Effector CD8-positive, alpha-beta T cell (primary cell): ENCODE data around the gene HK1.

Experiments
- DNase-seq: peaks from one replicate; lab custom pipeline; 2025; lab: John Stamatoyannopoulos, UW

The HK1 gene

DNA sequence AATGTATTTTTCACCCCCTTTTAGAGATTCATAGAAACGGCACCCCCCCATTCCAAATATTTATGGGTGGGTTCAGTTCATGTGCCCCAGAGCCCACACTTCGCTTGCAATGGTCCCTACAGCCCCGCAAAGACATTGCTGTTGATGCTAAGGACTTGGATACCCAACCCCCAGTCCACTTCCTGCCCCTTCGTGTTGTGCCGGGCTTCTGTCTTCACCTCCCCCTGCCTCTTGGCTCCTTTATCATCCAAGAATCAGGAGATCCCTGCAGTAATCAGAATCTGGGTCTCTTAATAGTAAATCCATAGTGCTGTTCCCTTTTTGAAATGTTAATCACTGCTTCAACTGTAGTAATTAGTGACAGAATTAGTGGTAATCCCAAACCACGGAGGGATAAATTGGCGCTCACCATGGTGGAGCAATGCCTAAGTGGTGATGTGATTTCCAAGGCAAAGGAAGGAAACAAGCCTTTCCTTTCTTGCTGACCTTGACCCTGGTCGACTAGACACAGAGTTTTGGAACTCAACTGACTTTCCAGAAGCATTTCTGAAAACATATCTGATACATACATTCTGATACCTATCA lies 67.7 kb downstream of the HK1 start:
- DNase-seq, result no peak

DNA sequence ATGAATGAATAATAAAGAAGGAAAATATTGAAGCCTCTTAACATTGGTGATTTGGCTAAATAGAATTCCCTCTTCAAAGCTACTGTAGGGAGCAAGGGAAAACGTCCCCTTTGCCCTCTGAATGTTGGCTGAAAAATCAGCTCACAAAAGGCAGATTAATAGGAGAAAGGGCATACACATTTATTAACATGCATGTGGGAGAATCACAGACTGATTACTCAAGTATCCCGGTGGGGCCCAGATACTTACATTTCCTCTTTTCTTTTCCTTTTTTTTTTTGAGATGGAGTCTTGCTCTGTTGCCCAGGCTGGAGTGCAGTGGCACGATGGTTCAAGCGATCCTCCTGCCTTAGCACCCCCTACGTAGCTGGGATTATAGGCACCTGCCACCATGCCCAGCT lies 68.5 kb downstream of the HK1 start:
- DNase-seq, result no peak

DNA sequence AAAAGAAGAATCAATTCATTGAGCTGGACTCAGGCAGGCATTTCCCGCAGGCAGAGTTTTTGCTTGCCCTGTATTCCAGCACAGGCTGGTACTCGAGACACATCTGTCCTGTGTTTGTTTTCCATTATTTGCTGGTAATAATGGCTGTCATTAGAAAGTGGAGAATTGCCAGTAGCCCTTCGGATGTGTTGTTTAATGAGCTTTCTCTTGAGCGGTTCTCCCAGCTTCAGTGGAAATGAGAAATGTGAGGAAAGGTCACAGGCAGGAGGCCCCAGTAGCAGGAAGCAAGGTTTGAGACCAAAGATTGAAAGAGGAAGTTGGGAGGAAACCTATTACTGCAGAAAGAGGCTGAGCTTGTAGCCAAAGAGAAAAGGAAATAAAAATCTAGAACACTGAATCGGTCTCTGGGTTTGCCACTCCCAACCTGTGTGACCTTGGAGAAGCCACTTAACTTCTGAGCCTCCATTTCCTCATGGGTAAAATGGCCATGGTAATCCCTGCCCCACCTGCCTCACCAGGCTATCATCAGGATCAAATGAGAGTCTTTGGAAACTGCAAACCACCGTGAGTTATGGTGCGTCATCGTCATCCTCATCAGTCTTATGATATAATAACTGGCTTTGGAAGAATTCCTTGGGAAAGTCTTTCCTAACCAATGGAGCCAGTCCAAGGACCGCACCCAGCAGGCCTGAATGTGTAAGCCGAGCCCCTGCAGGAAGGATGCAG lies 70.7 kb downstream of the HK1 start:
- no peak for DNase-seq

DNA sequence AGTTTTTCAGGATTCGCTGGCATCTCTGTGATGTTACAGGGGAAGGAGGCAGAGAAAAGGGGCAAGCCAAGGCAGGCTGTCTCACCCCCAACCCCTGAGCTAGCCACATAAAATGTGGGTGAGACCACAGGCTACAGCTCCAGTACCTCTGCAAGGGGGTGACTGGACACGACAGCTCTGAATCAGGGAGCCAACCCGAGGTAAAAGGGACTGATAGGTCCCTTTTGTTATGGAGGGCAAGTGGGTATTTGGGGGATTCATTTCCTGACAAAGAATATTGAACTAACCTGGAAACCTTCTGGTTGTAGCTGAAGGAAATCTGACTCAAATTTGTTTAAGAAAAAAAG lies 71.2 kb downstream of the HK1 start:
- DNase-seq, result no peak

DNA sequence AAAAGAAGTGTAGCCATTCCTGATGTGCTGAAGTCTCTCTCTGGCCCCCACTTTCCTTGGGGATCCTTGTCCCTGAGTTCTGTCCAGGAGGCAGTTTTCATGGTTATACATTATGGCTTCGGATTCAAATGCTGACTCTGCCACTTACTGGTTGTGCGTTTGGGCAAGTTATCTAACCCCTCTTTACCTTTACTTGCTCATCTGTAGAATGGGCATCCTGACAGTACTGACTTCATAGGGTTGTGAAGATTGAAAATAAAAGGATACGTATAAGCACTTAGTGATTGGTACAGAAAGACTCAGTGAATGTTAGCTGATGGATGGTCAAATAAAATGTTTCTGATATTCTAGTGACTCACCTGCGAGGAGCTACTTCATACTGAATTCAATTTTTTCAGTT lies 73.3 kb downstream of the HK1 start:
- no peak for DNase-seq

DNA sequence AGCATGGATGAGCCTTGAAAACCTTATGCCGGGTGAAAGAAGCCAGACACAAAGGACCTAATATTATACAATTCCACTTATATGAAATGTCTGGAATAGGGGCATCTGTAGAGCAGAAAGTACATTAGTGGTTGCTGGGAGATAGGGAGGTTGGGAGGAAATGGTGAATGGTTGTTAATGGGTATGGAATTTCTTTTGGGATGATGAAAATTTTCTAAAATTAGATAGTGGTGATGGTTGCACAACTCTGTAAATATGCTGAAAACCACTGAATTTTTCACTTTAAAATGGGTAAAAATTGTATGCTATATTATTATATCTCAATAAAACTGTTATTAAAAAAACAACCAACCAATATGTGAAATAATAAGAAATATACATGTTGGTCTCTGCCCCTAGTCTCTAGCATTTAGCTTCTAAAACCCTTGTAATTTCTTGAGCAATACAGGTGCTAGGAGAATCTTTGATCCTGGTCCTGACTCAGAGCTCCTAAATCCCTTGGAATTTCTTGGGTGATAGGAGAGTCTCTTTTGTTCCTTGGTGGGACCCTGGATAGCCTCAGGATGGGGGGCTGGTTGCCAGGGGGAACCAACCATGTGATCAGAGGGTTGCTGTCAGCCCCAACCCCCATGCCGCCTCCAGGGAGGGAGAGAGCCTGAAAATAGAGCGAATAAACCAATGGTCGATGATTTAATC lies 74.4 kb downstream of the HK1 start:
- DNase-seq, result no peak

DNA sequence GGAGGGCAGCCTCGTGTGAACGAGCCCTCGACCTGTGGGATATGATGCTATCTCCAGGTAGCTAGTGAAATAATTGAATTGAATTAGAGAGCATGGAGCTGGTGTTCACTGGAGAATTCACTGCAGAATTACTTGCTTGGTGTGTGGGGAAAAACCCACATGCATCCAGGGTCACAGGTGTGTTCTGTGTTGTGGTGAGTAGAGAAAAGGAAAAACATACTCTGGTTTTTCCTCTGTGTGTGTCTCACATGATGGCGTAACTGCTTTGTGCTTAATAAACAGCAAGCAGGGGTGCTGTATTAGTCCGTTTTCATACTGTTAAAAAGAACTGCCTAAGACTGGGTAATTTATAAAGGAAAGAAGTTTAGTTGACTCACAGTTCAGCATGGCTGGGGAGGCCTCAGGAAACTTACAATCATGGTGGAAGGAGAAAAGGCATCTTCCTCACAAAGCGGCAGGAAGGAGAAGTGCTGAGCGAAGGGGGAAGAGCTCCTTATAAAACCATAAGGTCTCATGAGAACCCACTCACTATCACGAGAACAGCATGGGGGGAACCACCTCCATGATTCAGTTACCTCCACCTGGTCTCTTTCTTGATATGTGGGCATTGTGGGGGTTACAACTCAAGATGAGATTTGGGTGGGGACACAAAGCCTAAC lies 75.8 kb downstream of the HK1 start:
- no peak for DNase-seq

DNA sequence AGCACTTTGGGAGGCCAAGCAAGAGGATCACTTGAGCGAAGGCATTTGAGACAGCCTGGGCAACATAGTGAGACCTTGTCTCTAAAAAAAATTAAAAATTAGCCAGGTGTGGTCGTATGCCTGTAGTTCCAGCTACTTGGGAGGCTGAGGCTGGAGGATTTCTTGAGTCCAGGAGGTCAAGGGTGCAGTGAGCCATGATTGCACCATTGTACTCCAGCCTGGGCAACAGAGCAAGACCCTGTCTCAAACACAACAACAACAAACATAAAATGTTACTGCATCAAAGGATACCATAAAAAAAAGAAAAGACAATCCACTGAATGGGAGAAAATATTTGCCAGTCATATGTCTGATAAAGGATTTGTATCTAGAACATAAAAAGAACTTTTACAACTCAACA lies 77.9 kb downstream of the HK1 start:
- DNase-seq, result no peak

DNA sequence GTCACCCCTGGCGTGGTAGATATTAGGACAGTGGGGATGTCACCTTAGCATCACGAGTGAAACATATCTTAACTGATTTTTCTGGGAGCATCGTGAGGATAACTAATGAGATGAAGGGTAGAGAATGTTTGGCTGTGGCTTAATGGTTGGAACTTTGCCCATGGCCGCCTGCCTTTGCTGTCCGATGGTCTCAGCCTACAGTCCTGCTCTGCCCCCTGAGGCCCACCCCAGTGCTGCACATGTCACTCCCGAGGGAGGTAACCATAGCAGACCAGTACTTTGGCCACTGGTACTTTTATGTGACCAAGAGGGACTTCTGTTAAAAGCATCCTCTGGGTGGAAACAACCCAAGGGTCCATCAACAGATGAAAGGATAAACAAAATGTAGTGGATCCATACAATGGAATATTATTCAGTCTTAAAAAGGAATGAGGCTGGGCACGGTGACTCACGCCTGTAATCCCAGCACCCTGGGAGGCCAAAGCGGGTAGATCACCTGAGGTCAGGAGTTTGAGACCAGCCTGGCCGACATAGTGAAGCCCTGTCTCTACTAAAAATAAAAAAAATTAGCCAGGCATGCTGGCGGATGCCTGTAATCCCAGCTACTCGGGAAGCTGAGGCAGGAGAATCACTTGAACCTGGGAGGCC lies 80.0 kb downstream of the HK1 start:
- DNase-seq, result no peak

DNA sequence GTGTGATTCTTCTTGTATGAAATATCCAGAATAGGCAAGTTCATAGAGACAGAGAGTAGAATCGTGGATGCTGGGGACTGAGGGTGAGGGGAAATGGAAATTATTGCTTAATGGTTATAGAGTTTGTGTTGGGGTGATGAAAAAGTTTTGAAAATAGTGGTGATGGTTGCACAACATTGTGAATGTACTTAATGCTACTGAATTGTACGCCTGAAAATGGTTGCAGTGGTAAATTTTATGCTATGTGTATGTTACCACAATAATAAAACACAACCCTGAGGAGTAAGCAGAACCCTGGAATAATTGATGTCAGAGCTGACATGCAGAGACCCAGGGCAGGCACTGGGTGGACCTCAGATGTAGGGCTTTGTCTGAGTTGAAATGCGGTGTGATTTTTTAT lies 80.9 kb downstream of the HK1 start:
- no peak for DNase-seq

DNA sequence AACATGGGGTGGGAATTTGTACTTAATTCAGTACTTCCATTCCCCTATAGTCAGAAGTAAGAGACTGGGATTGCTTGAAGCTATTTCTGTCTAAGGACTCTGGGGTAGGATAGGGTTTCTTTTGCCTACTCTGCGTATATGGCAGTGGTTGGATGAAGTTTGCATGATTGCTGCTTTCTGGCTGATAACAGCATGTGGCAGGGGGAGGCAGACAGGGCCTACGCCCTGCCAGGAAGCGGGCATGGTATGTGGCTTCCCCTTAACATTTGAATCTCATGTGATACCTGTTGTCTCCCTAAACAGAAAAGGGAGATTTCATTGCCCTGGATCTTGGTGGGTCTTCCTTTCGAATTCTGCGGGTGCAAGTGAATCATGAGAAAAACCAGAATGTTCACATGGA lies 81.3 kb downstream of the HK1 start:
- DNase-seq, result no peak

DNA sequence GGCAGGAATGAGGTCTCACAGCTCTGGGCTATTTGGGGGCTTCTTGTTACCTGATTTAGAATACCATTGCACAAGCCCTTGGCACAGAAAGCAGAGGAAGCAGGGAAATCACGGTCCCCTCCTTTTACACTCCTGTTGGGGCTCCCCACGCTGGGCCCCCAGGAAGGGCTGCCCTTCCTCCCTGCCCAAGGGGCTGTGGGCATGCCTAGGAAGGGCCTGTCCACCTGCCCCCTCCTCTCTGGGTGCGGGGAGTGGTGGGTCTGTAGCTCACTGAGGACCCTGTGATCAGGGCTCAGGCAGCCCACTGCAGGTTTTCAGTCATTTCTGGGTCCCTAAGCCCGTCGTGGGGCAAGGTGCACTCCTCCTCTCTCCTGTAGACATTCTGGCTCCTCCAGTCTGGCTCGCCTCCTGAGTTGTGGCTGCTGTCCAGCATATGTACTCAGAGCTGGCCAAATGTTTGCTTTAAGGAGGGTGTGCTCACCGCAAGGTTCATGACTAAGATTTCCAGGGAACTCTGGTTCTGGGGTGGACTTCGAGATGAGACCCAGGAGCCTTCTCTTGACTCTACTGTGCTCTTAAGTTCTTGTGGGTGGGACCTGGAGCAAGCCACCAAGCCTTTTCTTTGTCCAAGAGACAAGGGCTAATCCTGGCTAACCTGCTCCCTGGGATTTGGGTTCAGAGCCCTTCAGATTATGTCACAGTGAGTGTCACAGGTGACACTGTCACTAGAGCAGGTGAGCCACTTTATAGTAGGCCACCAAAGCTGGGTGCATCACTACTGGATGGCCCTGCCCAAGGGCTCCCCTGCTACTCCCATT lies 82.4 kb downstream of the HK1 start:
- DNase-seq, result no peak

DNA sequence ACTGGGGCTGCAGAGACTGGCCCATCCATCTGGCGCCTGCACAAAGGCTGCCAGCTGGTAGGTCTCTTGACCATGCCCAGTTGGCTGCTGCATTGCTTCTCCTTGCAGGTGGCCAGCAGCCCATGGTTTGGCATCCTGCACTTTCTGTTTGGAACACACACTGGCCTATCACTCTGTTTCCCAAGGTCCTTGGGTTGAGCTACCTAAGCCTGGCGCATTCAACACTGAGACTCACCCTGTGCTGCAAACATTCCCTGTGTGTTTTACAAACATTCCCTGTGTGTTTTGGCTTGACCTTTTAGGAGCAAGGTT lies 83.0 kb downstream of the HK1 start:
- no peak for DNase-seq

DNA sequence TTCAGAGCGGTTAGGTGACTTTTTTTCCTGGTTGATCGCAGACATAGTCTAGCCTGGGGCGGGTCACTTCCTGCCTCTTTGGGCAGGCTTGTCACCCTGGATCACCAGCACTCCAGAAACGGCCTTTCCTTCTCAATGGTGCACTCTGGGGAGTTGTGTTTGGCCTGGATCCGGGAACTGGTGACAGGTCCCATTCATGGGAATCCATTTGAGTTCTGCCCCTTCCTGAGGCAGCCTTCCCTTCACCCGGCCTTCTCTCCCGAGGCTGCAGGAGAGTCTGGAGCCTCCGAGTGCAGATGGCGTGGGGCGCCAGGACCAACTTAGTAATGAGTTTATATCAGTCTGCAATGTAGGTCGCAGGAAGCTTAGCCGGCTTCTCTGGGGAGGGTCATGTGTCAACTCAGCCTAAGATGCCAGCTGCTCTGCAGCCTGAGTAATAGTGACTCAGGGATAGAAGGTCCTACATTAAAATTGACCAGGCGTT lies 84.2 kb downstream of the HK1 start:
- no peak for DNase-seq

DNA sequence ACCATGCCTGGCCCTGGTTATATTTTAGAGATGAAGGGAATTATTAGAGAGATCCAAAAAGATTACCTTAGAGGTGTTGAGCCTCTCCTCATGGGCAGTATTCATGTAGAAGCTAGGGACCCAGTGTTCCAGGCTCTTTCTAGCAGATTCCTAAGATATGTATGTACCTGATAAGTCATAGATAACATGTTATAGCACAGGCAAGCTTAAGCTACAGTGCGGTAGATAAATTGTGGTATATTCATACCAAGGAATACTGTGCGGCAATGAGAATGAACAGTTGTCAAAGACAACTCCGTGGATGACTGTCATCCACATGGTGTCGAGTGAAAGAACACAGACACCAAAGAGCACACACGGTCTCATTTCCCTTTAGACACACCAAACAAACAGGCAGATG lies 85.4 kb downstream of the HK1 start:
- no peak for DNase-seq

DNA sequence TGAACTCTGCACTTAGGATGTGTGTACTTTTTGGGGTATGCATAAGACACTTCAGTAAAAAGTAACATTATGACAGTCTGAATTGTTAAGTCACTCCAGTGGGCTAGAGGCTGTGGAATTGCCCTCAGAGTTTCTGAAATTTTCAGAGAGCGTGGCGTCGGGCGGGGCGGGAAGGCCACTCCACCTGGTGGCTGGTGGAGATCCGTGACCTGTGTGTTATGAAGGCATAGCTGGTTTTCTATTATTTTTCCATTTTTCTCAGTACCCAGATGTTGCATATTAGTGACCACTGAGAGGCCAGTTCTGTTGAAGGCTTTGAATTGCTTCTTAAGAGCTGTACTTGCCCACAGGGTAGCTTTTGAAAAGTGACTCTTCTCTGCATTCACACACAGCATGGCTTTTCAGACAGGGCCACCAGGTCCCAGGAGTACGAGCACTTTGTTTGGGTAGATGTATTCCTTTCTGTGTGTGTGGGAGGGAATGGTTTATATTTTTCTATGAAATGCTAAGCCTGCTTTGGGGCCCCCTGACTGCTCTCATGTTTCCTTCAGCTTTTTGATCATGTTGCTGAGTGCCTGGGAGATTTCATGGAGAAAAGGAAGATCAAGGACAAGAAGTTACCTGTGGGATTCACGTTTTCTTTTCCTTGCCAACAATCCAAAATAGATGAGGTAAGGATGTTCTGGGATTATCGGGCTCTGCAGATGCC lies 86.1 kb downstream of the HK1 start:
- DNase-seq, result no peak

DNA sequence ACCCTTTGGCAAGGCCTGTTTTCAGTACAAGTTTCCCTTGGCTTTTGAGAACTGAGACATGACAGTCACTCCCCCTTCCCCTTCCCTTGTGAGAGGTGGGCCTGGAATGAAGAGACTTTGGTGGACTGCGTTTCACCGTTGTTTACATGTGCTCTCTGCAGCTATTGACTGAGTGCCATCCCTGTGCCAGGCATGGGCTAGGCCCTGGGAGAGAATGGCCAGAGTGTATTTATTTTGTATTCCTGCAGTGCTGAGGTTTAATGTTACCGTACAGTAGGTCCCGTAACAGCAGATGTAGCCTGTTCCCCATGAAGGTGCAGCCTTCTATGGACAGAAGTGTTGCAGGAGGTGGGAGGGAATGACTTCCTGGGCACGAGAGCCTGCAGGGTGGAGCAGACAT lies 88.4 kb downstream of the HK1 start:
- no peak for DNase-seq

DNA sequence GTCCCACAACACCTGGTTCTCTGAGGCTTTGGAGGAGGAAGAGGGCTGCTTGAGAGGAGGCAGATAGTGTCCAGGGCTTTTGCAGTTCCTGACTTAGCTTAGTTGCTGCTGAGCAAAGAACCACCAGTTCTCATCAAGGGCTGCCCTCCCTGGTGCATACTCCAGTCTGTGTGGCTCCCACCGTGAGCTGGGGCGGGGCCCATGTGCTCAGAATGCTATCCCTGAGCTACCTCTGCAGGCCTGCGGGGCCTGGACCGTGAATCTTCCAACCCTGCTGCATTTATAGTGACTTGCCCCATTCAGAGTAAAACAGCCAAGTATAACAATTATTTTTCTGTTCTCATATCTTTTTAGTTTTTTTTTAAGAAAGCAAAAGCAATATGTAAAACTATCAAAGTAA lies 89.2 kb downstream of the HK1 start:
- no peak for DNase-seq

DNA sequence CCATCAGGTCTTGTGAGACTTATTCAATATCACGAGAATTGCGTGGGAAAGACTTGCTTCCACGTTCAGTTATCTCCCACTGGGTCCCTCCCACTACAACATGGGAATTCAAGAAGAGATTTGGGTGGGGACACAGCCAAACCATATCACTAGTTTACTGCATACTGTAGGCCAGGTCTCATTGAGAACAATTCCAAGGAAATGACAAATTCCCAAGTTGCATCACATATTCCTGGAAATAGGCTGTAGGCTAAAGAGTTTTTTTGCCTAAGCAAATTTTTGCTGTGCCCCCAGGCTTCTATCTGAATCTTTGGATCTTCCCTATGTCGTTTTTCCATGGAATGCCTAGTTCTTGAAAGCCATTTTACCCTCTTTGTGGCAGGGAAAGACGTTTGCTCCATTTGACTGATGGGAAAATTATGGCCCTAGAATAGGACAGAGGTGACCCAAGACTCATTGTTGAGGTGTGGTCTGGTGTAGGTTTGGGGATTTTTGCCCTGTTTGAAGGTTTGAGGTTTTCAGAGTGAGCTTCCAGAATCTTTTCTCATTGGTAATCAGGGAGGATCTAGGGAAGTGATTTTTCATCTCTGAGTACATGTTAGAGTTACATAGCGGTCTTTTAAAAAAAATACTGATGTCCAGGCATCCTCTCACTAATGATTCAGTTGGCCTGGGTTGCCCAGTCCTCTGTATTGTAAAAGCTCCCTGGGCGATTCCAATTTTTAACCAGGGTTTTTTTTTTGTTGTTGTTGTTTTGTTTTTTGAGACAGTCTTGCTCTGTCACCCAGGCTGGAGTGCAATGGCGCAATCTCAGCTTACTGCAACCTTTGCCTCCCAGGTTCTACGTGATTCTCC lies 94.1 kb downstream of the HK1 start:
- DNase-seq, result no peak

DNA sequence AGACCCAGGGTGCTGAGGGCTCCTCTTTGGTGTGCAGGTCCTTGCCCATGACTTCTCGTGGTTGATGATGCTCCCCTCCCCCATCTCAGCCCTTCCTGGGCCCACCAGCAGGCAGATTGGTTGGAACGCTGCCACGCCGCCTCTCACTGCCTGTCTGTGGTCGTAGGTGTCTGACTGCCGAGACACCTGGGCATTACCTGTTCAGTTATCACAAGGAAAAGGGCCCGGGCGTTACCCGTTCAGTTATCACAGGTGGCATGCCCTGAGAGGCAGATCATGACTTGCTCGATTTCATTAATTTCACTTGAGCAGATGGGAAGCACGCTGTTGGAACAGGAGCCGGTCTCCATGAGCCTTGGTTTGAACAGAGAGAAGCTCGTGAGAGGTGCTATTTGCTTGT lies 95.9 kb downstream of the HK1 start:
- no peak for DNase-seq
